Muscle layer of duodenum (tissue), 2 donors: ENCODE measurements around the gene COL5A1.

Experiments used
- H3K27ac ChIP-seq: one replicate; pipeline ENCODE4 v1.7.0; 2013; ENCODE audit warnings: mild to moderate bottlenecking, low read length
- H3K27me3 ChIP-seq: one replicate; pipeline ENCODE4 v1.7.0; 2013; ENCODE audit warnings: low read depth, mild to moderate bottlenecking, control low read depth, low read length
- H3K36me3 ChIP-seq, 2 donors: one replicate each; pipeline ENCODE4 v1.7.0; 2013; ENCODE audit warnings: low read length in 2 of 2, control low read depth in 1 of 2, mild to moderate bottlenecking in 1 of 2; ENCODE audit not compliant: insufficient read depth in 2 of 2, control insufficient read depth in 1 of 2
- H3K4me1 ChIP-seq, 2 donors: one replicate each; pipeline ENCODE4 v1.7.0; 2013; ENCODE audit warnings: low read length in 2 of 2, mild to moderate bottlenecking in 2 of 2, control low read depth in 1 of 2, moderate library complexity in 1 of 2; ENCODE audit not compliant: insufficient read depth in 2 of 2, control insufficient read depth in 1 of 2
- H3K4me3 ChIP-seq, 2 donors: one replicate each; pipeline ENCODE4 v1.7.0; 2013; ENCODE audit warnings: low read length in 2 of 2, low read depth in 1 of 2, mild to moderate bottlenecking in 1 of 2
- H3K9me3 ChIP-seq, 2 donors: one replicate each; pipeline ENCODE4 v1.7.0; 2013; ENCODE audit warnings: low read length in 2 of 2, control low read depth in 1 of 2, mild to moderate bottlenecking in 1 of 2; ENCODE audit not compliant: control insufficient read depth in 1 of 2
- donor health status: healthy.

The COL5A1 gene

DNA sequence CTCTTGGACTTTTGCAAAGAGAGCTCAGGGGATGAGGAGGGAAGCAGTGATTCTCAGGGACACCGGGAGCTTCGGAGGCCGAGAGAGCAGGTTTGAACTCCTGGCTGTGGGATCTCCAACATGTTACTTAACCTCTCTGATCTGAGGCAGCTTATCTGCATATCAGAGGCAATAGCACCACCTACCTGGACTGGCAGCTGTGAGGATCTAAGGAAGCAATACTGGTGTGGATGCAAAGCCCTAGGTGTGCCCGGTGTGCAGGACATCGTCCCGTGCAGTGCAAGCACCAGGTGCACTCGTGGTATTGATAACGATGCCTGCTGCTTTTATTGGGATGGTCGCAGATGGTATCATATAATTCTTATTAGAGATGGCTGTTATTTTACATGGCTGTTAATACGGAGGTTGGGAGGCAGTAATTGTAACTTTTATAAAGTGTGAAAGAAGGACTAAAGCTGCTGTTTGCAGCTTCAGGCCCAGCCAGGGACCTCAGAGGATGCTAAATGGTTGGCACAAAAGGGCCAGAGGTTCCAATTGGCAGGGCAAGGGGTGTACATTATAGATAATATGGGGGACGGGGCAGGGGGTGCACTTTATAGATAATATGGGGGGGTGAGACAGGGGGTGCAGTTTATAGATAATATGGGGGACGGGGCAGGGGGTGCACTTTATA, 14.9 kb downstream of the COL5A1 start:
- Histone ChIP-seq H3K36me3 (no peaks in the 10 kb centered on the region), H3K4me1 (peaks cover 0 to 66% of the 10 kb centered on the region in 2 donors), H3K9me3 (no peaks in the 10 kb centered on the region), H3K27ac (no peak overlapping the region), H3K4me3 (no peak overlapping the region), H3K27me3 (no peaks in the 10 kb centered on the region)

DNA sequence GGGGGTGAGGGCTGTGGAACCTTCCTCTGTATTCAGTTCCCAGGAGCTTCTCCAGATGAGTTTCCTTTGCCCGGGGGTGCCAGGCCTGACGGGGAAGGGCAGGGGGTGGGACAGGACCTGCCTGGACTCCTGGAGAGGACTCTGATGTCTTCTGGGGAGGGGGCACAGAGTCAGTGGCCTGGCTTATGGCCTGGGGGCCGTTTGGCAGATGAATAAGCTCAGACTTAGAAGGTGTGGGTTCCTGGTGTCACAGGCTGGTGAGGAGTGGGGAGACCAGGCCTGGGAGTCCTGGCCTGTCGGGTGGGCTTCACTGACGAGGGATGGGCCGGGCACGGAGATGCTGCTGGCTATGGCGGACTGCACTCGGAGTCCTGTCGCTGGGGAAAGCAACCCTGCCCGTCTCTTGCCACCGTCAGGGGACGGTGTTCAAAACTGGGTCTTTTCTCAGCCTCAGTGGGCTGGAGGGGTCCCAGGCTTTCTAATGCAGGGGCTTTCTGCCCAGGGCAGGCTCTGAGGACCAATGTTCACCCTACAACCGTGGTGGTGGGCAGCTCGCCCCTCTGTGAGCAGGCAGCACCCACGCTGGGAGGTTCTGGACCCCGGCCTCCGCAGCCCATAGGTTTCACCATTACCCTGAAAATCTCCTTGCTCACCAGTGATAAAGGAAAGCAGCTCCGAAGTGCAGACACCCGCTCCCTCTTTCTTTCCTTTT, 16.2 kb downstream of the COL5A1 start:
- Histone ChIP-seq H3K27me3 (no peaks in the 10 kb centered on the region), H3K27ac (no peak overlapping the region), H3K4me1 (peaks cover 6 to 70% of the 10 kb centered on the region in 2 donors), H3K36me3 (no peaks in the 10 kb centered on the region), H3K9me3 (no peaks in the 10 kb centered on the region), H3K4me3 (no peak overlapping the region)

DNA sequence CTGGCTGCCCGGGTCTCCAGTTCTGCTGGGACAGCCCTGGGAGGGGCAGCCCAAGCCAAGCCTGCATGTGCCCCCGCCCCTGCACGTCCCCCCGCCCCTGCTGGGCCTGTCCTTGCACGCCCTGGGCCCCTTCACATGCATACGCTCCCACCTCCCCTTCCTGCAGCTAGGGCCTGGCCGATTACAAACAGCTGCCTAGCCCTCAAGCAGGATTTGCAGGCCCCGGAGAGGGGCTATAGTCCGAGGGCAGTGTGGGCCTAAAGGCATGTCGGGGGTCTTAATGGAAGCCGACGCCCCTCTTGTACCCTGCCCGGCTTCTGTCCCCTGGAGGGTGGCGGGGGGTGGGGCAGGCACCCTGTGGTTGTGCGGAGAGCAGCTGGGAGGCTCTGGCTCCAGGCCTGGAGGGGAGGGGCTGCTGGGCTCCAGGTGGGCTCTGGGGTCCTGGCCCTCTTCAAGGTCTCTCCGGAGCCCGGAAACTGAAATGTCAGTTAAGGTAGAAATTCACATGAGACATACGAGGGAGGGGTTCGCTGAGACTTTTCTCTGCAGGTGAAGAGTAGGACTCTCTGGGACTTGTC, 16.9 kb downstream of the COL5A1 start:
- Histone ChIP-seq H3K4me3 (peak overlapping the region in 1 of 2 donors; percentile 9), H3K27ac (no peak overlapping the region), H3K4me1 (peaks cover 8 to 70% of the 10 kb centered on the region in 2 donors), H3K36me3 (no peaks in the 10 kb centered on the region), H3K9me3 (no peaks in the 10 kb centered on the region), H3K27me3 (no peaks in the 10 kb centered on the region)

DNA sequence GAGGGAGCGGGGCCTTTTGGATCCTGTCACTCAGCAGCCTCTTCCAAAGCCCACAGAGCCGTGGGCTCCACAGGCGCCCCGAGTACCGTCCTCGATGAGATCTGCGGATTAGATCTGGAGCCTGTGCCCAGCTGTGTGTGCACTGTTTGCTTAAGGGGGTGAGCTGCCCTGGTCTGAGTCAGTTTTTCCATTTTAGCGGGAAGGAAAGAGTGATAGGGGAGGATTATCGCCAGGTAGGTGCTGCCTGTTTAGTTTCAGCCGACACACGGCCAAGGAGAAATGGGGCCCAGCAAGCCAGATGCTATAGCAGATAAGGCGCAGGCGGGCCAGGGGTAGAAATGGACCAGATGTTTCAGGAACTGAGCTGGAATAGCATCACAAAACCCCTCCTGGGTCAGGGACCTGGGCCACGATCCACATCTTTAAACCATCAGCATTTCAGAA, 18.1 kb downstream of the COL5A1 start:
- peak overlapping the region; percentile 13 for H3K27ac ChIP-seq
- H3K4me1 ChIP-seq = peaks cover 8 to 71% of the 10 kb centered on the region in 2 donors
- no peak overlapping the region for H3K4me3 ChIP-seq

DNA sequence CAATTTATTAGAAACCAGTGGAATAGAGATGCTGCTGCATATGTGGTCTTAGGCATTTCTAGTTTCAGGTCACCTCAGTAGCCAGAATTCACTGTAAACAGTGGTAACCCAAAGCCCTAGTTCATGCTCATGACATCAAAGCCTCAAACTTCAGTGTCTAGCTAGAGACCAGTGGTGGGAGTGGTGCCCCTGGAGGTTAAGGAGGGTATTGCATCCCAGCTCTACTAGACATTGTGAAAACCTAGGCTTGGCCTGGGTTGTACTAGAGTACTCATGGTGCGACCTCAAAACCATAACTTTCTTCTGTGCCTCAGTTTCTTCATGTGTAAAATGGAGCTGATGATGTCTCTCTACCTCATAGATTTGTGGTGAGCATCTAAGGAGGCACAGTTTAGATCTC, 18.8 kb downstream of the COL5A1 start:
- no peaks in the 10 kb centered on the region for H3K36me3 ChIP-seq
- no peaks in the 10 kb centered on the region for H3K27me3 ChIP-seq
- peaks cover 8 to 66% of the 10 kb centered on the region in 2 donors for H3K4me1 ChIP-seq
- no peak overlapping the region for H3K27ac ChIP-seq
- no peaks in the 10 kb centered on the region for H3K9me3 ChIP-seq
- H3K4me3 ChIP-seq = no peak overlapping the region

More for the DNA sequence above, 18.1 kb downstream of the COL5A1 start:
- no peaks in the 10 kb centered on the region for H3K9me3 ChIP-seq
- H3K36me3 ChIP-seq = no peaks in the 10 kb centered on the region
- no peaks in the 10 kb centered on the region for H3K27me3 ChIP-seq

DNA sequence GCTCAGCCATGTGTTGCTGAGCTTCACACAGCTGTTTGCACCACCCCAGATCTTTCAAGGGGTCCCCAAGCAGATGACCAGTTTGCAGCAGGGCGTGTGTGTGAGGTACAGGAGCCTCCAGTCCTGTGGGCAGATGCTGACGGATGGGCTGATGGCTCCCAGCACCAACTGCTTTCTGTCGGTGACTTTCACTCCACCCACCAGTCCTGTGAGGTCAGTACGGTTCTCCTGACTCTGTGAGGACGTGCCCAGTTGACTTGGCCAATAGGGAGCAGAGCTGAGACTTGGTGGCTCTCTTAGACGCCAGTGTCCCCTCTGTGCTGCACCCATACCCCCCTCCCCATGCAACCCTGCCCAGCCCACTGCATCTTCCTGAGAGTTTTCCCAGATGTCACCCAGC, 19.7 kb downstream of the COL5A1 start:
- Histone ChIP-seq H3K27ac (peak overlapping the region; percentile 77), H3K27me3 (no peaks in the 10 kb centered on the region), H3K9me3 (no peaks in the 10 kb centered on the region), H3K36me3 (no peaks in the 10 kb centered on the region), H3K4me3 (peak overlapping the region in 1 of 2 donors; percentile 6), H3K4me1 (peaks cover 8 to 58% of the 10 kb centered on the region in 2 donors)

DNA sequence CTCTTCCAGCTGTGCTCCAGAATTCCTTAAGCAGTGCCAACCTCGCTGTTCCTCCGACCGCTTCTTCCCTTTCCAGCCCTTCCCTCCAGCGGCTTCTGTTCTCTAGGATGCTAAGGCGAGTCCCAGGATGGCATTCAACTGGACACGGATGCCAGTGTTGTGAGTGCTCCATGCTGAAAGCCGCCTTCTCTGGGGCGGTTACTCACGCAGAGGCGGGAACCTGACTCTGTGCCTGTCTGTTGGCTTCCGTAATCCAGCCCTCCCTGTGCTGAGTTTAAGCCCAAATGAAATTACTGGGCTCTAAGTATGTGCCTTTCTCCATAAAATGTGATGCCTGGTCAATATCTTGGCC, 20.2 kb downstream of the COL5A1 start:
- H3K36me3 ChIP-seq = no peaks in the 10 kb centered on the region

DNA sequence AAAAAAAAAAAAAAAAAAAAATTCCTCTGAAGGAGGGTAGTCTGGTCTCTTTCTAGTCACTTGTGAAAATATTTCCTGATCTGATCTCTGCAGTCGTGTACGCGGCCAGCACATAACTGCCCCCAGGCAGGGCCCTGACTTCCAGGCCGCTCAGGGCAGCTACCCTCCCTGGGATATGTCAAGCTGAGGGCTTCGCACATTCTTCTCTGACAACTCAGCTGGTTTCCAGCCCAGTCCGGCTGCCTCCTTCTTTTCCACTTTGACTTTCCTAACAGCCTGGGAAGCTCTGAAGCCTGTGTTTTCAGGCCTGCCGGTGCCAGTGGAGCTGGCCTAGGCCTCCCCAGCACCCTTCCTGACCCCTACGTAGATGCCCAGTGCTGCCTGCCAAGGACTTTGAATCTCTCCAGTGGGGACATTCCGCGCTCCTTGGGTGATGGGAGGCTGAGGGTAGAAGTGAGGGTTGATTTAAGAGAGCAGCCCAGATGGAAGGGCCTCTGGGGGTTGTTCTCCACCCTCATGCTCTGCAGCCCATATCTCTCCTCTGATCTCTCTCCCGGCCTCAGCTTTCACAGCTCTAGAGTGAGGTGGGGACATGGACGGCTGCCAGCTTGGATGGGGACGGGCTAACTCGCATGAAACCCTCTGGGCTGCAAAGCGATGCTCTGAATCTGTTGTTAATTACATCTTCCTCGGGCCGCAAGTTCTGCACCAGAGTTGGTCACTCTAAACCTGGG, 20.7 kb downstream of the COL5A1 start:
- peaks cover 8 to 54% of the 10 kb centered on the region in 2 donors for H3K4me1 ChIP-seq
- peak overlapping the region; percentile 77 for H3K27ac ChIP-seq
- no peaks in the 10 kb centered on the region for H3K9me3 ChIP-seq
- peak overlapping the region in 1 of 2 donors; percentile 41 for H3K4me3 ChIP-seq
- no peaks in the 10 kb centered on the region for H3K36me3 ChIP-seq
- no peaks in the 10 kb centered on the region for H3K27me3 ChIP-seq

More for the DNA sequence above, 20.2 kb downstream of the COL5A1 start:
- Histone ChIP-seq H3K4me1 (peaks cover 8 to 54% of the 10 kb centered on the region in 2 donors), H3K27ac (peak overlapping the region; percentile 77), H3K4me3 (no peak overlapping the region), H3K9me3 (no peaks in the 10 kb centered on the region), H3K27me3 (no peaks in the 10 kb centered on the region)

DNA sequence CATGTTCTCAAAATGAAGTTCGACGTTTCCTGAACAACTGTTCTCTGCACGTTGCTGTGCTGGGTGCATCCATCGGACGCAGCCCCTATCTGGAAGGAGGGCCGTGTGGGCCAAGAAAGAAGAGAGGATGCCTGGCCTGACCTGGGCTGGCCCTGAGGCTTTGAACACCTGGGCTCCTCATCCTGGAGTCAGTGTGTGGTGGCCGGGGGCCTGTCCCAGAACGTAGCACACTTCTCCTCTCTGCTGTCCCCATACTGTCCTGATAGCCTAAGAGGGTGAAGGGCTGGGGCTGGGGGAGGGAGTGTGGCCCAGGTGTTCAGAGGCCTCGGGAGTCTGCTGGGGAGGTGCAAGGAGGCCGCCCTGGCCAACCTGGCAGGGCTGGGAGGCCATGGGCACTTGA, 21.5 kb downstream of the COL5A1 start:
- no peaks in the 10 kb centered on the region for H3K9me3 ChIP-seq
- H3K27ac ChIP-seq = peak overlapping the region; percentile 77
- H3K27me3 ChIP-seq = no peaks in the 10 kb centered on the region
- H3K4me1 ChIP-seq = peaks cover 8 to 48% of the 10 kb centered on the region in 2 donors
- H3K4me3 ChIP-seq = peak overlapping the region in 1 of 2 donors; percentile 41
- H3K36me3 ChIP-seq = no peaks in the 10 kb centered on the region

DNA sequence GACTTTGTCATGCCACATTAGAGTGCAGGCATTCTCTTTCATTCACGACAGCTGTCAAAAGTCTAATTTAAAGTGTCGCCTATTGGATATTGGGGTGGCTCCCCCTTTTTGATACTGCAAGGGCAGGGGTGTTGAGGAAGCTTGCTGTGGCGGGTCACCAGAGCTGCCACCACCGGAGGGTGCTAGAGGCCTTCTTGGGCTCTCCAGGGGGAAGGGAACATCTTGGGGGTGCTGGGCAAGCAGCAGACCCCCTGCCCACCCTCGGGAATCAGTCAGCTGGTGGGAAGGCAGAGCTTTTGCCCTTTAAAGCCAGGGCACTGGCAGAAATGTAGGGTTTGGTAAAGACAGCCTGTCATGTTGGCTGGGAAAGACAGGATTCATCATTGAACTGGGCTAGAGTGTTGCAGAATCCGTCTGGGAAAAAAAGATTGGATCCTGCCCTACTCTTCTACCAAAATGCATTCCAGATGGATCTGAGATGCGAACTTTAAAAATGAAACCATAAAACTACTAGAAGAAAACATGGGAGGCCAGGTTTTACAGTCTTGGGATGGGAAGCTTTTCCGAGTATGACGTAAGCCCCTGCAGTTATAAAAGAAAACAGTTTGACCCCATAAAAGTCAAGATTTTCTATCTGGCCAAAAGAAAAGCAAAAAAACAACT, 22.3 kb downstream of the COL5A1 start:
- H3K27ac ChIP-seq = no peak overlapping the region

More for the DNA sequence above, 22.3 kb downstream of the COL5A1 start:
- Histone ChIP-seq H3K27me3 (no peaks in the 10 kb centered on the region), H3K9me3 (no peaks in the 10 kb centered on the region), H3K36me3 (no peaks in the 10 kb centered on the region), H3K4me1 (peaks cover 8 to 40% of the 10 kb centered on the region in 2 donors), H3K4me3 (no peak overlapping the region)
